MM.1S (cell line): ENCODE data around the gene SYMPK.
"Not testable (repeated sequence)": the region's sequence is repeated elsewhere in the genome, so short reads cannot be mapped to it uniquely, and the experiment has no call there.

ENCODE experiments used
- CTCF ChIP-seq: fragments of 300-600 bp; sonication (generic); IDR thresholded peaks from 2 replicates; pipeline ENCODE4 v1.5.1; 2016; ENCODE audit warnings: antibody characterized with exemption, low read length, mixed read lengths
- EZH2phosphoT487 ChIP-seq: fragments of 300-600 bp; sonication (generic); IDR thresholded peaks from 2 replicates; pipeline ENCODE4 v1.6.1; 2018; ENCODE audit warnings: antibody characterized with exemption, low read length

- not testable (repeated sequence) for TF ChIP-seq CTCF, EZH2phosphoT487
These were observed 4.3 kb upstream of the SYMPK start for GRCh38 chr19:45867241-45867640.
